ENCODE results near the gene SH3BP4. TPM values are rescaled to one million over a fixed set of nuclear protein-coding genes. Genes with fewer than 3 reads are reported as not detected.

Gene SH3BP4
- total RNA-seq, 4 donors from 2014 or later: 11.0 to 22.9 (median 18.7) TPM

- intact Hi-C loops (cut with DNase I): no loop called here
- Histone ChIP-seq H3K4me3 (no peak overlapping the region), H3K27me3 (no peaks in the 10 kb centered on the region), H3K9me3 (no peaks in the 10 kb centered on the region), H3K27ac (peak overlapping the region in 3 of 4 donors; percentile 84 to 93 (median 90)), H3K36me3 (no peaks in the 10 kb centered on the region), H3K4me1 (peaks cover 0 to 56% (median 15%) of the 10 kb centered on the region in 3 donors)
- WGBS, 2 donors: 67 to 76% methylated on average over 10 to 16 of the region's 20 CpGs
- no peak for DNase-seq
- TF ChIP-seq POLR2A (IDR thresholded peaks at IDR 0.05): no peak
- TF ChIP-seq, protein P1, sequence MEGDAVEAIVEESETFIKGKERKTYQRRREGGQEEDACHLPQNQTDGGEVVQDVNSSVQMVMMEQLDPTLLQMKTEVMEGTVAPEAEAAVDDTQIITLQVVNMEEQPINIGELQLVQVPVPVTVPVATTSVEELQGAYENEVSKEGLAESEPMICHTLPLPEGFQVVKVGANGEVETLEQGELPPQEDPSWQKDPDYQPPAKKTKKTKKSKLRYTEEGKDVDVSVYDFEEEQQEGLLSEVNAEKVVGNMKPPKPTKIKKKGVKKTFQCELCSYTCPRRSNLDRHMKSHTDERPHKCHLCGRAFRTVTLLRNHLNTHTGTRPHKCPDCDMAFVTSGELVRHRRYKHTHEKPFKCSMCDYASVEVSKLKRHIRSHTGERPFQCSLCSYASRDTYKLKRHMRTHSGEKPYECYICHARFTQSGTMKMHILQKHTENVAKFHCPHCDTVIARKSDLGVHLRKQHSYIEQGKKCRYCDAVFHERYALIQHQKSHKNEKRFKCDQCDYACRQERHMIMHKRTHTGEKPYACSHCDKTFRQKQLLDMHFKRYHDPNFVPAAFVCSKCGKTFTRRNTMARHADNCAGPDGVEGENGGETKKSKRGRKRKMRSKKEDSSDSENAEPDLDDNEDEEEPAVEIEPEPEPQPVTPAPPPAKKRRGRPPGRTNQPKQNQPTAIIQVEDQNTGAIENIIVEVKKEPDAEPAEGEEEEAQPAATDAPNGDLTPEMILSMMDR (IDR thresholded peaks at IDR 0.05): no peak
Measured at GRCh38 chr2:235024931-235025773, 73.3 kb downstream of the SH3BP4 start.

DNA sequence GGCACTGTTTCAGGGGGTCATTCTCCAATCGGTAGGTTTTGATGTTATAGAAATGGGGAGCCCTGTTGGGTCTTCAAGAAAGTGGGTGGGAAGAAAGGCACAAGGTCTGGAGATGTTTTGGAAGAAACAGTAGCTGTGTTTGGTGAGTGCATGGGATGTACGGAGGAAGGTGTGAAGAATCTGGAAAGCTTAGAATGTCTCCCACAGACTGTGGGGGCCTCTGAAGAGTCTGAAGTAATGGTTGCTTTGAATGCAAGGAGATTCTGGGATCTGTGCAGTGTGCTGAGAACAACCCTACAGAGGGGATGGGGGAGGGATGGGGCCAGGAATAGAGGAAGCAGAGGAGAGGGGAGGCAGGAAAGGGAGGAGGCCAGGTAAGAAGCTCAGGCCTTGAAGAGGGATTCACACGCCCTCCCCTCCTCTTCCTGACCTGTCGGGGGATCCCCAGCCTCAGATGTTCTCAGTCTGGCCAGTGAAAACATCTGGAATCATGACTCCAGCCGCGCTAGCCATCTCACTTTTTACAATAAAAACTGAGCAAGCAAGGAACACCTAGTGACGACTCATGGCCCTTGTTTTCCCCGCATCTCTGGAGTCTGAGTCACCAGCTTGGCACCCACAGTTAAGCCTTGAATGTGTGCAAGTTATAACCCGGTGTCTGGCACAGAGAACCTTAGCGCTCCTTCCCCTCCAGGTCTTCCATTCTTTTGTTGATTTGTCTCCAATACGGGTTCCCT lies 74.2 kb downstream of the SH3BP4 start:
- WGBS, 2 donors: 35 to 48% methylated on average over 11 of the region's 11 CpGs
- peak overlapping the region in 3 of 4 donors; percentile 1 to 34 (median 18) for H3K4me3 ChIP-seq
- intact Hi-C loops (cut with DNase I): no loop called here
- H3K36me3 ChIP-seq: no peaks in the 10 kb centered on the region
- H3K9me3 ChIP-seq: no peaks in the 10 kb centered on the region
- TF ChIP-seq, protein P1 (IDR thresholded peaks at IDR 0.05): no peak
- no peak for TF ChIP-seq POLR2A (IDR thresholded peaks at IDR 0.05)
- H3K4me1 ChIP-seq: peaks cover 0 to 56% (median 15%) of the 10 kb centered on the region in 3 donors
- DNase-seq: no peak
- no peaks in the 10 kb centered on the region for H3K27me3 ChIP-seq
- H3K27ac ChIP-seq: peak overlapping the region; percentile 83 to 93 (median 87)

- WGBS, 2 donors: 42 to 45% methylated on average over 9 to 15 of the region's 33 CpGs
- intact Hi-C loops (cut with DNase I): no loop called here
- no peaks in the 10 kb centered on the region for H3K36me3 ChIP-seq
- TF ChIP-seq, protein P1 (IDR thresholded peaks at IDR 0.05): no peak
- TF ChIP-seq POLR2A (IDR thresholded peaks at IDR 0.05): peak in 1 of 4 donors; percentile 28
- DNase-seq: no peak
- H3K27me3 ChIP-seq: no peaks in the 10 kb centered on the region
- H3K4me3 ChIP-seq: peak overlapping the region in 3 of 4 donors; percentile 16 to 44 (median 29)
- H3K9me3 ChIP-seq: no peaks in the 10 kb centered on the region
- peaks cover 0 to 56% (median 15%) of the 10 kb centered on the region in 3 donors for H3K4me1 ChIP-seq
- peak overlapping the region; percentile 83 to 93 (median 87) for H3K27ac ChIP-seq
Measured at GRCh38 chr2:235026649-235027557, 75.1 kb downstream of the SH3BP4 start.

GRCh38 chr2:235027558-235028214 lies 75.9 kb downstream of the SH3BP4 start:
- DNase-seq: no peak
- peak overlapping the region; percentile 83 to 93 (median 87) for H3K27ac ChIP-seq
- H3K36me3 ChIP-seq: no peaks in the 10 kb centered on the region
- H3K4me3 ChIP-seq: peak overlapping the region in 3 of 4 donors; percentile 16 to 44 (median 29)
- TF ChIP-seq, protein P1 (IDR thresholded peaks at IDR 0.05): no peak
- peak in 2 of 4 donors; percentile 7 to 22 for TF ChIP-seq POLR2A (IDR thresholded peaks at IDR 0.05)
- 49 to 70% methylated on average over 11 to 15 of the region's 21 CpGs for WGBS, 2 donors
- intact Hi-C loops (cut with DNase I): no loop called here
- no peaks in the 10 kb centered on the region for H3K9me3 ChIP-seq
- H3K4me1 ChIP-seq: peaks cover 0 to 56% (median 15%) of the 10 kb centered on the region in 3 donors
- no peaks in the 10 kb centered on the region for H3K27me3 ChIP-seq

Measured in esophagus squamous epithelium (tissue), 5 donors.